ENCODE measurements around the gene C2CD4C. TPM values are rescaled to one million over a fixed set of nuclear protein-coding genes. Genes with fewer than 3 reads are reported as not detected.

C2CD4C gene
- total RNA-seq, 1 experiment from 2014 or later = 0.43 TPM

GRCh38 chr19:401866-402511, 7.0 kb downstream of the C2CD4C start:
- Mint-ChIP-seq H3K36me3 (ENCODE audit: insufficient read depth, unreplicated experiment) (no peaks in the 10 kb centered on the region), H3K9me3 (ENCODE audit: unreplicated experiment) (no peaks in the 10 kb centered on the region), H3K27ac (ENCODE audit: unreplicated experiment) (no peak overlapping the region), H3K4me3 (ENCODE audit: unreplicated experiment) (no peak overlapping the region), H3K27me3 (ENCODE audit: insufficient read depth, unreplicated experiment) (no peaks in the 10 kb centered on the region), H3K4me1 (ENCODE audit: low read depth, unreplicated experiment) (no peaks in the 10 kb centered on the region)
- intact Hi-C loops (cut with micrococcal nuclease; ENCODE audit: unreplicated experiment) = no loop called here
- ChIA-PET CTCF (no interaction called here), POLR2A (no interaction called here)
- Histone ChIP-seq H3K4me1 (no peaks in the 10 kb centered on the region), H3K4me3 (ENCODE audit: low read depth, low read length) (no peak overlapping the region), H3K27me3 (replicated peaks; ENCODE audit: control insufficient read depth, insufficient read depth, low read length) (no peaks in the 10 kb centered on the region; the same call in 1 of the 2 replicates), H3K36me3 (ENCODE audit: control insufficient read depth, insufficient read depth, low read length) (no peaks in the 10 kb centered on the region), H3K9me3 (no peaks in the 10 kb centered on the region)
- no peak for TF ChIP-seq CTCF (IDR thresholded peaks at IDR 0.05; ENCODE audit: insufficient read depth in 1 of 2, low read depth in 1 of 2, low read length in 1 of 2, severe bottlenecking in 1 of 2, unreplicated experiment in 1 of 2)
- BruUV-seq (replicated peaks) = no TSS peak
- DNase-seq = no peak

- H3K4me3 Mint-ChIP-seq (ENCODE audit: unreplicated experiment) = no peak overlapping the region
- H3K27me3 Mint-ChIP-seq (ENCODE audit: insufficient read depth, unreplicated experiment) = no peaks in the 10 kb centered on the region
- Histone ChIP-seq H3K9me3 (no peaks in the 10 kb centered on the region), H3K36me3 (ENCODE audit: control insufficient read depth, insufficient read depth, low read length) (no peaks in the 10 kb centered on the region), H3K4me1 (no peaks in the 10 kb centered on the region), H3K4me3 (ENCODE audit: low read depth, low read length) (no peak overlapping the region), H3K27me3 (replicated peaks; ENCODE audit: control insufficient read depth, insufficient read depth, low read length) (no peaks in the 10 kb centered on the region)
- H3K9me3 Mint-ChIP-seq (ENCODE audit: unreplicated experiment) = peaks cover under 1% of the 10 kb centered on the region
- no TSS peak for BruUV-seq (replicated peaks)
- H3K4me1 Mint-ChIP-seq (ENCODE audit: low read depth, unreplicated experiment) = no peaks in the 10 kb centered on the region
- no peak for TF ChIP-seq CTCF (IDR thresholded peaks at IDR 0.05; ENCODE audit: insufficient read depth in 1 of 2, low read depth in 1 of 2, low read length in 1 of 2, severe bottlenecking in 1 of 2, unreplicated experiment in 1 of 2)
- ChIA-PET POLR2A (no interaction called here), CTCF (no interaction called here)
- DNase-seq = no peak
- no peak overlapping the region for H3K27ac Mint-ChIP-seq (ENCODE audit: unreplicated experiment)
- intact Hi-C loops (cut with micrococcal nuclease; ENCODE audit: unreplicated experiment) = no loop called here
- no peaks in the 10 kb centered on the region for H3K36me3 Mint-ChIP-seq (ENCODE audit: insufficient read depth, unreplicated experiment)
These were observed 7.7 kb downstream of the C2CD4C start for GRCh38 chr19:400976-401865.

GRCh38 chr19:399370-399769, 9.6 kb downstream of the C2CD4C start:
- BruUV-seq (replicated peaks) = no TSS peak
- H3K27me3 ChIP-seq (replicated peaks; ENCODE audit: control insufficient read depth, insufficient read depth, low read length) = no peaks in the 10 kb centered on the region
- DNase-seq = no peak
- Mint-ChIP-seq H3K4me1 (ENCODE audit: low read depth, unreplicated experiment) (no peaks in the 10 kb centered on the region), H3K27me3 (ENCODE audit: insufficient read depth, unreplicated experiment) (no peaks in the 10 kb centered on the region), H3K27ac (ENCODE audit: unreplicated experiment) (no peak overlapping the region), H3K4me3 (ENCODE audit: unreplicated experiment) (no peak overlapping the region), H3K9me3 (ENCODE audit: unreplicated experiment) (peaks cover 19% of the 10 kb centered on the region), H3K36me3 (ENCODE audit: insufficient read depth, unreplicated experiment) (no peaks in the 10 kb centered on the region)
- no peaks in the 10 kb centered on the region for H3K36me3 ChIP-seq (ENCODE audit: control insufficient read depth, insufficient read depth, low read length)
- H3K9me3 ChIP-seq = no peaks in the 10 kb centered on the region
- no peak for TF ChIP-seq CTCF (IDR thresholded peaks at IDR 0.05; ENCODE audit: insufficient read depth in 1 of 2, low read depth in 1 of 2, low read length in 1 of 2, severe bottlenecking in 1 of 2, unreplicated experiment in 1 of 2)
- CTCF ChIA-PET = no interaction called here
- no peak overlapping the region for H3K4me3 ChIP-seq (ENCODE audit: low read depth, low read length)
- POLR2A ChIA-PET = no interaction called here
- intact Hi-C loops (cut with micrococcal nuclease; ENCODE audit: unreplicated experiment) = no loop called here
- no peaks in the 10 kb centered on the region for H3K4me1 ChIP-seq

Measured in Caco-2 (cell line).